IMR-90 (cell line): ENCODE results near the gene PLEKHG7.

Source experiments
- CEBPB ChIP-seq: IDR thresholded peaks from 2 replicates; pipeline ENCODE4 v1.6.1; 2012; ENCODE audit warnings: low read depth, low read length, improper control_type of control experiment
- RCOR1 ChIP-seq: IDR thresholded peaks from 2 replicates; pipeline ENCODE4 v1.6.1; 2012; ENCODE audit warnings: mild to moderate bottlenecking, low read length, improper control_type of control experiment; ENCODE audit not compliant: insufficient replicate concordance
- RFX5 ChIP-seq: IDR thresholded peaks from 2 replicates; pipeline ENCODE4 v1.8.0; 2012; ENCODE audit warnings: low read depth, mild to moderate bottlenecking, low read length, moderate library complexity
- TF ChIP-seq, protein P1 (sequence below): conservative IDR thresholded peaks from 2 replicates; pipeline ENCODE4 v1.5.1; 2012; ENCODE audit warnings: mild to moderate bottlenecking, low read depth, low read length, improper control_type of control experiment
- TF ChIP-seq, protein P2 (sequence below): fragments of 150-350 bp; IDR thresholded peaks from 2 replicates; pipeline ENCODE4 v1.6.1; 2016; ENCODE audit warnings: low read depth, mild to moderate bottlenecking, low read length, moderate library complexity, borderline replicate concordance

DNA sequence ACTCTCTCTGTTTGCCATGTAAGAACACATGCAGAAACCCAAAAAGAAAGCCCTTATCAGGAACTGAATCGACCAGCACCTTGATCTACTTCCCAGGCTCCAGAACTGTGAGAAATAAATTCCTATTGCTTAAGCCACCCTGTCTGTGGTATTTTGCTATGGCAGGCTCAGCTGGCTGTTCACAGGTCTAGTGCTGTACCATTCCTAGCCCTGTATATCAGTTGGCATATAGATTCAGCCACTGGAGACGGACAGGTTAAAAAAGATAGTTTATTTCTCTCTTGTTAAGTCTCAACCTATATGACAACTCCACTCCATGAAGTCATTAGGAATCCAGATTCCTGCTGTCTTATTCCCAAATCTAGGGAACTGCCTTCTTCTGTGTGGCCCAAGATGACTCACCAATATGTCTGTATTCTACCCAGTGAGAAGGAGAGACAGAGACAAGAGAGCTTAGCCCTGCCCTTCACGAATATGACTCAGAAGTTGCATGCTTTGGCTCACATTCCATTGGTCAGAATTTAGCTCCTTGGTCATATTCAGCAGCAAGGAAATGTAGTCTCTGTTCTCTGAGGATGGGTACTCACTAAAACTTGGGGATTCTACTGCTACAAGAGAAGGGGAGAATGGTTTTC is 57.0 kb downstream of the PLEKHG7 start:
- TF ChIP-seq, protein P1, sequence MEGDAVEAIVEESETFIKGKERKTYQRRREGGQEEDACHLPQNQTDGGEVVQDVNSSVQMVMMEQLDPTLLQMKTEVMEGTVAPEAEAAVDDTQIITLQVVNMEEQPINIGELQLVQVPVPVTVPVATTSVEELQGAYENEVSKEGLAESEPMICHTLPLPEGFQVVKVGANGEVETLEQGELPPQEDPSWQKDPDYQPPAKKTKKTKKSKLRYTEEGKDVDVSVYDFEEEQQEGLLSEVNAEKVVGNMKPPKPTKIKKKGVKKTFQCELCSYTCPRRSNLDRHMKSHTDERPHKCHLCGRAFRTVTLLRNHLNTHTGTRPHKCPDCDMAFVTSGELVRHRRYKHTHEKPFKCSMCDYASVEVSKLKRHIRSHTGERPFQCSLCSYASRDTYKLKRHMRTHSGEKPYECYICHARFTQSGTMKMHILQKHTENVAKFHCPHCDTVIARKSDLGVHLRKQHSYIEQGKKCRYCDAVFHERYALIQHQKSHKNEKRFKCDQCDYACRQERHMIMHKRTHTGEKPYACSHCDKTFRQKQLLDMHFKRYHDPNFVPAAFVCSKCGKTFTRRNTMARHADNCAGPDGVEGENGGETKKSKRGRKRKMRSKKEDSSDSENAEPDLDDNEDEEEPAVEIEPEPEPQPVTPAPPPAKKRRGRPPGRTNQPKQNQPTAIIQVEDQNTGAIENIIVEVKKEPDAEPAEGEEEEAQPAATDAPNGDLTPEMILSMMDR: no peak
- TF ChIP-seq RCOR1: no peak
- TF ChIP-seq, protein P2, sequence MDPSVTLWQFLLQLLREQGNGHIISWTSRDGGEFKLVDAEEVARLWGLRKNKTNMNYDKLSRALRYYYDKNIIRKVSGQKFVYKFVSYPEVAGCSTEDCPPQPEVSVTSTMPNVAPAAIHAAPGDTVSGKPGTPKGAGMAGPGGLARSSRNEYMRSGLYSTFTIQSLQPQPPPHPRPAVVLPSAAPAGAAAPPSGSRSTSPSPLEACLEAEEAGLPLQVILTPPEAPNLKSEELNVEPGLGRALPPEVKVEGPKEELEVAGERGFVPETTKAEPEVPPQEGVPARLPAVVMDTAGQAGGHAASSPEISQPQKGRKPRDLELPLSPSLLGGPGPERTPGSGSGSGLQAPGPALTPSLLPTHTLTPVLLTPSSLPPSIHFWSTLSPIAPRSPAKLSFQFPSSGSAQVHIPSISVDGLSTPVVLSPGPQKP: no peak
- TF ChIP-seq CEBPB: peak; percentile 64
- TF ChIP-seq RFX5: no peak
